ENCODE data around the gene IL10RA.

The IL10RA gene

GRCh38 chr11:117962826-117963225, 23.4 kb upstream of the IL10RA start:
- no peak overlapping the region for H3K4me3 ChIP-seq (ENCODE audit: low read length)

DNA sequence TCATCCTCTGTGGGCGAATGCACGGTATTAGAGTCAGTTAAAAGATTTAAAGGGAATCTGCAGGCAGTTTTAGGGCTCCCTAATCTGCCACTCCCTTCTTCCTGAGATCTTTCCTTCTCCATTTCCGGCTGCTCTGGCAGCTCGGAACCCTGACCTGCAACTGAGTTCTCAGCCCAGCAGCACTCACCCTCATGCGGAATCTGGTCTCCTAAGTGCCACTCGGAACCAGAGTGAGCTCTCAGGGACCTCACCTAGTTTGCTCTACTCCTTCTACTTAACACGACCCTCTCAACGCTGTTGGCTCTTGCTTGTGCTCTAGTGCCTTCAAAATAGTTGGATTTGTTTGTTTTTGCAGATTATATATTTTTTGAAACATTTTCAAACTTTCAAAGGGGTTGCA, 19.3 kb upstream of the IL10RA start:
- no peak for DNase-seq (ENCODE audit: low read depth)
- TF ChIP-seq, protein P1, sequence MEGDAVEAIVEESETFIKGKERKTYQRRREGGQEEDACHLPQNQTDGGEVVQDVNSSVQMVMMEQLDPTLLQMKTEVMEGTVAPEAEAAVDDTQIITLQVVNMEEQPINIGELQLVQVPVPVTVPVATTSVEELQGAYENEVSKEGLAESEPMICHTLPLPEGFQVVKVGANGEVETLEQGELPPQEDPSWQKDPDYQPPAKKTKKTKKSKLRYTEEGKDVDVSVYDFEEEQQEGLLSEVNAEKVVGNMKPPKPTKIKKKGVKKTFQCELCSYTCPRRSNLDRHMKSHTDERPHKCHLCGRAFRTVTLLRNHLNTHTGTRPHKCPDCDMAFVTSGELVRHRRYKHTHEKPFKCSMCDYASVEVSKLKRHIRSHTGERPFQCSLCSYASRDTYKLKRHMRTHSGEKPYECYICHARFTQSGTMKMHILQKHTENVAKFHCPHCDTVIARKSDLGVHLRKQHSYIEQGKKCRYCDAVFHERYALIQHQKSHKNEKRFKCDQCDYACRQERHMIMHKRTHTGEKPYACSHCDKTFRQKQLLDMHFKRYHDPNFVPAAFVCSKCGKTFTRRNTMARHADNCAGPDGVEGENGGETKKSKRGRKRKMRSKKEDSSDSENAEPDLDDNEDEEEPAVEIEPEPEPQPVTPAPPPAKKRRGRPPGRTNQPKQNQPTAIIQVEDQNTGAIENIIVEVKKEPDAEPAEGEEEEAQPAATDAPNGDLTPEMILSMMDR (conservative IDR thresholded peaks at IDR 0.05; ENCODE audit: low read depth, low read length) = no peak
- H3K4me3 ChIP-seq (ENCODE audit: low read length) = no peak overlapping the region

More at GRCh38 chr11:117962826-117963225, 23.4 kb upstream of the IL10RA start:
- TF ChIP-seq, protein P1 (conservative IDR thresholded peaks at IDR 0.05; ENCODE audit: low read depth, low read length) = no peak
- no peak for DNase-seq (ENCODE audit: low read depth)

GRCh38 chr11:117969160-117969991, 16.8 kb upstream of the IL10RA start:
- TF ChIP-seq, protein P1 (conservative IDR thresholded peaks at IDR 0.05; ENCODE audit: low read depth, low read length) = no peak

DNA sequence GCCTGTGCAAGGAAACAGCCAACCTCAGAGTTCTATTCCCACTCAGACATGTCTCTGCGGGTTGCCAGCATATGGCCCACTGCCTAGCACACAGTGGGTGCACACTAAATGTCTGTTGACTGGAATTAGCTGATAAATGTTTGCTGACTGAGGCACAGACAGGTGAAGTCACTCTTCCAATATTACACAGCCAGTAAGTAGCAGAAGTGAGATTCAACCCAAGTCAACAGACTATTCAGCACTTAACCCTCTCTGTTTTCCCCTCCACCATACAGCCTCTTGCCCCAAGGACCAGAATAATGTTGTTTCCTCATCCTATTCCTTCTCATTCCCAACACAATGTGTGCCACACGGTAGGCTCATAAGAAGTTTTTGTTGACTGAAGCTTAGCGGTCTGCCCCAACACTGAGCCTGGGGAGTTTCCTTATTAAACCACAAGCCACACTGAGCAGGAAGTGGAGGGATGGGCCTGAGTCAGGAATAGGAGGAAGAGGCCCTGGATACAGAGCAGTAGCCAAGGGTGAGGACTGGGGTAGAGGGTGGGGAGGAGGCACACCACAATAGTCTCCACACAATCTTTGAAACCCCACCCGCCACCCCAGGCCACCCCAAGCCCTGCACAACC, 15.7 kb upstream of the IL10RA start:
- no peak overlapping the region for H3K4me3 ChIP-seq (ENCODE audit: low read length)
- no peak for DNase-seq (ENCODE audit: low read depth)
- TF ChIP-seq, protein P1 (conservative IDR thresholded peaks at IDR 0.05; ENCODE audit: low read depth, low read length) = no peak

More at GRCh38 chr11:117969160-117969991, 16.8 kb upstream of the IL10RA start:
- no peak overlapping the region for H3K4me3 ChIP-seq (ENCODE audit: low read length)
- no peak for DNase-seq (ENCODE audit: low read depth)

- H3K4me3 ChIP-seq (ENCODE audit: low read length) = no peak overlapping the region
- TF ChIP-seq, protein P1 (conservative IDR thresholded peaks at IDR 0.05; ENCODE audit: low read depth, low read length) = no peak
- DNase-seq (ENCODE audit: low read depth) = no peak
Measured at GRCh38 chr11:117972044-117972443, 14.2 kb upstream of the IL10RA start.

GRCh38 chr11:117972629-117973502, 13.3 kb upstream of the IL10RA start:
- H3K4me3 ChIP-seq (ENCODE audit: low read length) = no peak overlapping the region
- TF ChIP-seq, protein P1 (conservative IDR thresholded peaks at IDR 0.05; ENCODE audit: low read depth, low read length) = no peak
- no peak for DNase-seq (ENCODE audit: low read depth)

Measured in retinal pigment epithelial cell (primary cell).